Mucosa of descending colon (tissue), 3 donors: Measurements from ENCODE around the gene DNAJC10. TPM values are rescaled to one million over a fixed set of nuclear protein-coding genes. Genes with fewer than 3 reads are reported as not detected.
"Not testable (repeated sequence)": the region's sequence is repeated elsewhere in the genome, so short reads cannot be mapped to it uniquely, and the experiment has no call there.

Experiments
- ATAC-seq: fragments of 200-7000 bp; cut with Tn5 transposase; one replicate; pipeline ENCODE4 v1.9.1; 2020; ENCODE audit warnings: mild to moderate bottlenecking, moderate library complexity
- DNase-seq, 3 donors: peaks; one replicate each; pipeline ENCODE4 v3.0.0-alpha.2; 2020
- H3K36me3 ChIP-seq: fragments of 200-600 bp; one replicate; pipeline ENCODE4 v1.8.0; 2021; ENCODE audit warnings: low read depth, mild to moderate bottlenecking
- H3K4me1 ChIP-seq: fragments of 200-600 bp; one replicate; pipeline ENCODE4 v1.8.0; 2021; ENCODE audit warnings: low read depth, mild to moderate bottlenecking
- H3K4me3 ChIP-seq: fragments of 200-600 bp; one replicate; pipeline ENCODE4 v1.8.0; 2021; ENCODE audit warnings: mild to moderate bottlenecking
- H3K9me3 ChIP-seq: fragments of 200-600 bp; one replicate; pipeline ENCODE4 v1.8.0; 2021; ENCODE audit warnings: mild to moderate bottlenecking
- intact Hi-C, 2 donors: fragments of 100-400 bp; cut with DNase I in 1 of 2; cut with micrococcal nuclease in 1 of 2; formaldehyde crosslinking; loops; one replicate each; pipeline versions ENCODE4 v1.11.0 to v1.11.1; 2022; cut with DNase I, micrococcal nuclease
- total RNA-seq, 3 donors: library from RNA; stranded (reverse); fragmentation: NEBNext Ultra II Directional in 2 of 3; extraction: Animal tissue kit (Norgen Biotek cat#: 25700) in 2 of 3; gene quantifications; one replicate each; pipeline versions ENCODE4 v1.2.1 to v1.2.4, GENCODE V29; 2021 to 2023
- TF ChIP-seq, protein P1 (sequence below): fragments of 200-600 bp; IDR thresholded peaks from one replicate; pipeline ENCODE4 v1.8.0; 2022; ENCODE audit warnings: antibody characterized with exemption, mild to moderate bottlenecking
- donor health status: DM: no; HTN: no; CAD: no; lungs with moderate emphysema.
- donor health status: DM: no; HTN: no; CAD: no.
- donor health status: DM: no; HTN: yes; CAD: no.

Gene DNAJC10
- total RNA-seq, 3 donors from 2014 or later = 49.9 to 69.2 (median 68.4) TPM

DNA sequence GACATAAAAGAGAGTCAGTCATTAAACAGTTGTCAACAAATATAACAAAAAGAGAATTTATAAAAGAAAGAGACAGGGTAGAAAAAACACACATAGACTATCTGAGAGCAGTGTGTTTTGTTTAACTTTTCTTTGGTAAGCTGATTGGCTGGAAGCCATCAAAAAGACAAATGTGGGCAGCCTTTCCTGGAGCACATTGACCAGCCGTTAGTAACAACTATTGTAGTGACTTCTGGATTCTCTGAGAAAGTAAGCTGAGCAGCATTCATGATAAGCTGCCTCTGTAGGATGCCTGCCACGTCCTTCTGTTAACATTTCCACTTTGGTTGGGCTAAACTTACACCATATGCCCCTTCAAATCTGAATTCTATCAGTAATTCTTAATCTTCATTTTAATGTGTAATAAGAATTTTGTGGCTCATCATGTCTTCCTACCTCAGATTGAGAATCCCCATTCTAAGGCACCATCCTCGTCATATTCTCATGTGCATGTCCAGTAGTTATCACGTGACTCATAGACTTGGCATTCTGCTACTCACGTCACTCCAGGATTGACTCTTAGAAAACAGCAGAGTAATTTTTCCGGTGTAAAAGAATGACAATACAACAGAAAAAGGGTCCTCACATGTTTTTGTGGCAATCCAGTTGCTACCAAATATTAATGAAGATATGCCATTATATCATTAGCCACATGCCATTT lies 43.4 kb upstream of the DNAJC10 start:
- Histone ChIP-seq H3K4me3 (no peak overlapping the region), H3K4me1 (no peaks in the 10 kb centered on the region), H3K36me3 (no peaks in the 10 kb centered on the region), H3K9me3 (no peaks in the 10 kb centered on the region)
- TF ChIP-seq, protein P1, sequence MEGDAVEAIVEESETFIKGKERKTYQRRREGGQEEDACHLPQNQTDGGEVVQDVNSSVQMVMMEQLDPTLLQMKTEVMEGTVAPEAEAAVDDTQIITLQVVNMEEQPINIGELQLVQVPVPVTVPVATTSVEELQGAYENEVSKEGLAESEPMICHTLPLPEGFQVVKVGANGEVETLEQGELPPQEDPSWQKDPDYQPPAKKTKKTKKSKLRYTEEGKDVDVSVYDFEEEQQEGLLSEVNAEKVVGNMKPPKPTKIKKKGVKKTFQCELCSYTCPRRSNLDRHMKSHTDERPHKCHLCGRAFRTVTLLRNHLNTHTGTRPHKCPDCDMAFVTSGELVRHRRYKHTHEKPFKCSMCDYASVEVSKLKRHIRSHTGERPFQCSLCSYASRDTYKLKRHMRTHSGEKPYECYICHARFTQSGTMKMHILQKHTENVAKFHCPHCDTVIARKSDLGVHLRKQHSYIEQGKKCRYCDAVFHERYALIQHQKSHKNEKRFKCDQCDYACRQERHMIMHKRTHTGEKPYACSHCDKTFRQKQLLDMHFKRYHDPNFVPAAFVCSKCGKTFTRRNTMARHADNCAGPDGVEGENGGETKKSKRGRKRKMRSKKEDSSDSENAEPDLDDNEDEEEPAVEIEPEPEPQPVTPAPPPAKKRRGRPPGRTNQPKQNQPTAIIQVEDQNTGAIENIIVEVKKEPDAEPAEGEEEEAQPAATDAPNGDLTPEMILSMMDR = no peak
- intact Hi-C loops = no loop called here
- DNase-seq = no peak
- no peak for ATAC-seq

DNA sequence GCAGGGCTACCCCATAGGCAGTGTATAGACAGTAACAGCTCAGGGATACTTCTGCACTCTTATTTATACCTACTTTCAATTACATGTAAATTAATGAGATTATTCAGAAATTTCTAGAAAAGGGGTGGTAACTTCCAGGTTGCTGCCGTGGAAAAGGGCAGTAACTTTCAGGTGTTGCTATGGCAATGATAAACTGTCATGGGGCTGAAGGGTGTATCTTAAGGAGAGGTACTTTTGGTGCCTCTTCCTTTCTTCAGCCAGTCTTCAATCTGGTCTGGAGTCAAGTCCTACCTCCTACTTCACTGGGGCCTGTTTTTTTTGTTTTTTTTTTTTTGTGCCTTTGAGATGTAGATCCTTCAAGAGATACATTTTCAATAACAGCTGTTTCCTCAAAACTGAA lies 35.2 kb upstream of the DNAJC10 start:
- H3K4me3 ChIP-seq = no peak overlapping the region
- H3K9me3 ChIP-seq = no peaks in the 10 kb centered on the region
- ATAC-seq (no peak), DNase-seq (no peak)
- TF ChIP-seq, protein P1 = no peak
- intact Hi-C loops = no loop called here
- no peaks in the 10 kb centered on the region for H3K4me1 ChIP-seq
- H3K36me3 ChIP-seq = no peaks in the 10 kb centered on the region

DNA sequence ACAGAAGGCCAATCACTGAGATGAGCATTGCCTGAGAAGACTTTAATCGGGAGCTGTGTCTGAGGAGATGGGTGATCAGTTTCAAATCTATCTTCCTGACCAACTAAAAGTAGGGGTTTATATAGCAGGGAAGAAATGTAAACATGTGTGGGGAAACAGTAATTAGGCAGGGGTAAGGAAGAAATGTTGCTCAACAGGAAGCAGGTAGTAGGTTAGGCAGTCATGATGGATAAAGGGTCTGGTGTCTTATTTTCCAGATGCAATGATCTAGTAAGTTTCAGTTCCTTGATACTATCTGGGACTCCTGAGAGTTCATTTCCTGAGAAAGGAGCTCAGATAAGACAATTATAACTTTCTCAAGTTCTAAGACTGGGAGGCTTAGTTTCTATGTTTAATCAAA lies 33.8 kb upstream of the DNAJC10 start:
- TF ChIP-seq, protein P1 = no peak
- H3K36me3 ChIP-seq = no peaks in the 10 kb centered on the region
- no peak for ATAC-seq
- H3K9me3 ChIP-seq = no peaks in the 10 kb centered on the region
- intact Hi-C loops = no loop called here
- no peaks in the 10 kb centered on the region for H3K4me1 ChIP-seq
- no peak overlapping the region for H3K4me3 ChIP-seq
- DNase-seq = no peak

DNA sequence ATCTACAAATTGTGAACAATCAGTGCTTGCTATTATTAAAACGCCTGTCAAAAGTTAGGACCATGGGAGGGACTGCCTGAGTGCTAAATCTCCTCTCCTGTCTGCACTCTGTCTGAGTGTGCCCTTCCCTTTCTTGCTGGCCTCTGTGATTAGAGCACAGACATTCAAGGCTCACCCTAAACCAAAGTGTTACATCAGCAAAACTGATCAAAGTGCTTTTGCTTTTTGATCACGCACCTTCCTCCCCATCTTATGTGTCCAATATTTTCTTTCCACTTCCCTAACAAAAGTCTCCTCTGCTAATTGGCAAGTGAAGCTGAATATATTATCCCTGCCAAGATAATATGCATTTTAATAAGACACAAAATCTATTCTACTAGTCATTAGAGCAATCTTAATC lies 30.5 kb upstream of the DNAJC10 start:
- Histone ChIP-seq H3K36me3 (no peaks in the 10 kb centered on the region), H3K4me1 (no peaks in the 10 kb centered on the region), H3K4me3 (no peak overlapping the region), H3K9me3 (no peaks in the 10 kb centered on the region)
- ATAC-seq = no peak
- intact Hi-C loops = no loop called here
- DNase-seq = no peak
- TF ChIP-seq, protein P1 = no peak

DNA sequence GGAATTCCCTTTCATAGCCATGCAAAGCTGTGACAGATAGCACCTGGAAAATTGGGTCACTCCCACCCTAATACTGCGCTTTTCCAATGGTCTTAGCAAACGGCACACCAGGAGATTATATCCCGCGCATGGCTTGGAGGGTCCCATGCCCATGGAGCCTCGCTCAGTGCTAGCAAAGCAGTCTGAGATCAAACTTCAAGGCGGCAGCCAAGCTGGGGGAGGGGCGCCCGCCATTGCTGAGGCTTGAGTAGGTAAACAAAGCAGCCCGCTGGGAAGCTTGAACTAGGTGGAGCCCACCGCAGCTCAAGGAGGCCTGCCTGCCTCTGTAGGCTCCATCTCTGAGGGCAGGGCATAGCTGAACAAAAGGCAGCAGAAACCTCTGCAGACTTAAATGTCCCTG lies 29.3 kb upstream of the DNAJC10 start:
- H3K9me3 ChIP-seq, H3K4me3 ChIP-seq, DNase-seq, H3K36me3 ChIP-seq, ATAC-seq, H3K4me1 ChIP-seq, intact Hi-C loops: not testable (repeated sequence)

DNA sequence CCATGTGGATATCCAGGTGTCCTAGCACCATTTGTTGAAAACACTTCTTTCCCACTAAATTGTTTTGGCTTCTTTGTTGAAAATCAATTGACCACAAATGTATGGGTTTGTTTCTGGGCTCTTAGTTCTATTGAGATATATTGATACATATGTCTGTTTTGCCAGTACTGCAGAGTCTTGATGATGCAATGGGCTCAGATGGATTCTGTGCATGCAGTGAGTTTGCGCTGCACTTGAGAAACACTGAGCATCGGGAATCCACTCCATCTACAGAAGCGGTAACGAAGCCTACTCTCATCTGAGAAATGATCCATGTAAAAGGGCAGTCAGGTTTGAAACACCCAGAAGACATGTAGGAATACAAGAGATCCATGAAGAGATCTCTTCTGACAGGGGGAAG lies 21.9 kb upstream of the DNAJC10 start:
- H3K4me3 ChIP-seq = no peak overlapping the region
- H3K9me3 ChIP-seq = no peaks in the 10 kb centered on the region
- TF ChIP-seq, protein P1 = no peak
- ATAC-seq = no peak
- DNase-seq = no peak
- no peaks in the 10 kb centered on the region for H3K4me1 ChIP-seq
- H3K36me3 ChIP-seq = no peaks in the 10 kb centered on the region
- intact Hi-C loops = no loop called here
